Trophoblast cell (in vitro differentiated cells and primary cell): ENCODE data around the gene TSHZ3.

ENCODE experiments used
- DNase-seq, 2 donors: peaks; one replicate each; pipeline ENCODE4 v3.0.0-alpha.2; 2016
- H2AFZ ChIP-seq: 2 replicates; pipeline ENCODE4 v1.6.1; 2013; ENCODE audit warnings: low read length, moderate library complexity, mild to moderate bottlenecking; ENCODE audit not compliant: insufficient read depth, poor library complexity
- H2AK5ac ChIP-seq: 2 replicates; pipeline ENCODE4 v1.6.1; 2013; ENCODE audit warnings: mild to moderate bottlenecking, low read length
- H2BK120ac ChIP-seq: 2 replicates; pipeline ENCODE4 v1.6.1; 2013; ENCODE audit warnings: low read length, mild to moderate bottlenecking, moderate library complexity; ENCODE audit not compliant: insufficient read depth, poor library complexity
- H2BK12ac ChIP-seq: 2 replicates; pipeline ENCODE4 v1.6.1; 2013; ENCODE audit warnings: mild to moderate bottlenecking, low read length, moderate library complexity
- H2BK5ac ChIP-seq: 2 replicates; pipeline ENCODE4 v1.6.1; 2013; ENCODE audit warnings: low read length, low read depth, moderate library complexity, mild to moderate bottlenecking; ENCODE audit not compliant: poor library complexity
- H3K14ac ChIP-seq: 2 replicates; pipeline ENCODE4 v1.6.1; 2013; ENCODE audit warnings: mild to moderate bottlenecking, low read length
- H3K18ac ChIP-seq: 2 replicates; pipeline ENCODE4 v1.6.1; 2013; ENCODE audit warnings: mild to moderate bottlenecking, low read length
- H3K23ac ChIP-seq: 2 replicates; pipeline ENCODE4 v1.6.1; 2013; ENCODE audit warnings: low read length
- H3K27ac ChIP-seq: 2 replicates; pipeline ENCODE4 v1.5.1; 2013; ENCODE audit warnings: low read depth, mild to moderate bottlenecking, inconsistent platforms, low read length, moderate library complexity
- H3K27me3 ChIP-seq: 2 replicates; pipeline ENCODE4 v1.6.1; 2013; ENCODE audit warnings: inconsistent platforms, mild to moderate bottlenecking, low read length, moderate library complexity; ENCODE audit not compliant: insufficient read depth
- H3K36me3 ChIP-seq, 2 experiments: 1 replicate in 1 of 2; 2 replicates in 1 of 2; pipeline ENCODE4 v1.6.1; 2013; ENCODE audit warnings: low read length in 2 of 2, mild to moderate bottlenecking in 2 of 2, moderate library complexity in 1 of 2; ENCODE audit not compliant: insufficient read depth in 2 of 2, control insufficient read depth in 1 of 2
- H3K4ac ChIP-seq: 2 replicates; pipeline ENCODE4 v1.6.1; 2013; ENCODE audit warnings: low read depth, mild to moderate bottlenecking, low read length, moderate library complexity
- H3K4me1 ChIP-seq, 2 experiments: 1 replicate in 1 of 2; 2 replicates in 1 of 2; pipeline ENCODE4 v1.6.1; 2013; ENCODE audit warnings: low read length in 2 of 2, mild to moderate bottlenecking in 2 of 2, moderate library complexity in 1 of 2; ENCODE audit not compliant: insufficient read depth in 2 of 2, control insufficient read depth in 1 of 2
- H3K4me2 ChIP-seq: 2 replicates; pipeline ENCODE4 v1.6.1; 2013; ENCODE audit warnings: inconsistent platforms, mild to moderate bottlenecking, low read length, moderate library complexity
- H3K4me3 ChIP-seq: 2 replicates; pipeline ENCODE4 v1.5.1; 2013; ENCODE audit warnings: mild to moderate bottlenecking, low read depth, low read length, inconsistent platforms
- H3K79me1 ChIP-seq: one replicate; pipeline ENCODE4 v1.6.1; 2013; ENCODE audit warnings: low read length
- H3K79me2 ChIP-seq: 2 replicates; pipeline ENCODE4 v1.6.1; 2013; ENCODE audit warnings: low read length, mild to moderate bottlenecking; ENCODE audit not compliant: control insufficient read depth, insufficient read depth, poor library complexity
- H3K9ac ChIP-seq: 2 replicates; pipeline ENCODE4 v1.6.1; 2013; ENCODE audit warnings: mild to moderate bottlenecking, low read length
- H3K9me3 ChIP-seq: 2 replicates; pipeline ENCODE4 v1.6.1; 2013; ENCODE audit warnings: low read depth, mild to moderate bottlenecking, control low read depth, inconsistent platforms, low read length; ENCODE audit not compliant: insufficient read depth
- H4K12ac ChIP-seq: 2 replicates; pipeline ENCODE4 v1.6.1; 2013; ENCODE audit warnings: low read depth, mild to moderate bottlenecking, low read length, moderate library complexity
- H4K8ac ChIP-seq: 2 replicates; pipeline ENCODE4 v1.6.1; 2013; ENCODE audit warnings: low read depth, mild to moderate bottlenecking, low read length, moderate library complexity
- H4K91ac ChIP-seq: one replicate; pipeline ENCODE4 v1.6.1; 2013; ENCODE audit warnings: low read depth, mild to moderate bottlenecking, low read length, moderate library complexity
- WGBS: extraction: QIAGEN DNeasy Blood & Tissue Kit; methylation state at CpG from one replicate; pipeline ENCODE4 v1.1.7; 2013; ENCODE audit warnings: missing lambda C conversion rate; ENCODE audit not compliant: insufficient read length, insufficient coverage; ENCODE audit errors: extremely low coverage; 5-methylcytosine and 5-hydroxymethylcytosine counted together

TSHZ3 gene

DNA sequence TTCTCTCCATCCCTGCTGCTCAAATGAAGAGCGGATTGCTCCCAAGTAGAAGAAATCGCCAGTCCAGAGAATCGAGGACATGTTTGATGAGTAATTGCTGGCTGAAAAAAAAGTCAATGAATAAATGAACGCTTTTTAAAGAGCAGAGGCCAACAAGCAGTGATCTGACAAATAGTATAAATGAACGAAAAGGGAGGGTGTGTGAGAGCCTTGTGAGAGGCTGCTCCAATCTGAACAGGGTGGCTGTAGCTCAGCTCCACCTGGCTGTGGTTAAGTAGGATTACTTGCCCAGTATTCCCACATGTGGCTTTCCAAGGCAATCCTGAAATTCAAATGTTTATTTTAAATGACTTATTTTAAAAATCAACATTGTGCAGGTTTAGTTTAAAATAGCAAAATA lies 117.1 kb downstream of the TSHZ3 start:
- Histone ChIP-seq H3K23ac (no peak overlapping the region), H3K14ac (no peak overlapping the region), H3K4me3 (no peak overlapping the region), H3K79me1 (no peaks in the 10 kb centered on the region), H3K18ac (no peak overlapping the region), H4K12ac (no peak overlapping the region), H2BK5ac (no peak overlapping the region), H4K8ac (no peak overlapping the region), H3K9ac (no peak overlapping the region), H3K36me3 (no peaks in the 10 kb centered on the region), H3K9me3 (no peaks in the 10 kb centered on the region), H3K27ac (no peak overlapping the region), H3K4ac (no peak overlapping the region), H2BK120ac (no peak overlapping the region), H4K91ac (no peak overlapping the region), H2AK5ac (no peak overlapping the region), H2AFZ (no peak overlapping the region), H3K4me2 (no peak overlapping the region), H3K79me2 (no peaks in the 10 kb centered on the region), H3K27me3 (no peaks in the 10 kb centered on the region), H3K4me1 (no peaks in the 10 kb centered on the region), H2BK12ac (no peak overlapping the region)
- WGBS = no CpG with 5 or more reads among the region's 5 CpGs
- DNase-seq = no peak

DNA sequence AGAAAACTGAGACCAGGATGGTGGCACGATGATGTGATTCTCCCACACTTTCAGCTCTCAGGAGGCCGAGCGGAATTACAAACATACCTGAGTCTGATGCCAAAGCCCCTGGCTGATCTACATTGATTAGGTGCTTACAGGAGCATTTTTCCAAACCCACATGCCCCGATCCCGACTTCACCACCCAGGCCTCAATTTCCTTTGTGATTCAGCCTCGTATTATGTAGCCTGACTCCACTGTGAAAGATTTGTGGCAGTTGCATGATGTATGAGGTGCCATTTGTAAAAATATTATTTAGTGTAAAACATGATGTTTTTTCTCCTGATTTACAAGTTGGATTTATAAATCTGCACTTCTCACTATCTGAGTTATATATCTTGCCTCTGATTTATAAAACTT lies 118.0 kb downstream of the TSHZ3 start:
- Histone ChIP-seq H2AFZ (no peak overlapping the region), H3K4me3 (no peak overlapping the region), H4K91ac (no peak overlapping the region), H3K27me3 (no peaks in the 10 kb centered on the region), H3K79me2 (no peaks in the 10 kb centered on the region), H3K18ac (no peak overlapping the region), H2AK5ac (no peak overlapping the region), H3K14ac (no peak overlapping the region), H2BK12ac (no peak overlapping the region), H3K4me1 (no peaks in the 10 kb centered on the region), H3K27ac (no peak overlapping the region), H3K36me3 (no peaks in the 10 kb centered on the region), H2BK5ac (no peak overlapping the region), H3K79me1 (no peaks in the 10 kb centered on the region), H2BK120ac (no peak overlapping the region), H3K23ac (no peak overlapping the region), H4K8ac (no peak overlapping the region), H4K12ac (no peak overlapping the region), H3K9ac (no peak overlapping the region), H3K4me2 (no peak overlapping the region), H3K4ac (no peak overlapping the region), H3K9me3 (no peaks in the 10 kb centered on the region)
- DNase-seq = peak; percentile 48
- WGBS = no CpG with 5 or more reads among the region's 6 CpGs

DNA sequence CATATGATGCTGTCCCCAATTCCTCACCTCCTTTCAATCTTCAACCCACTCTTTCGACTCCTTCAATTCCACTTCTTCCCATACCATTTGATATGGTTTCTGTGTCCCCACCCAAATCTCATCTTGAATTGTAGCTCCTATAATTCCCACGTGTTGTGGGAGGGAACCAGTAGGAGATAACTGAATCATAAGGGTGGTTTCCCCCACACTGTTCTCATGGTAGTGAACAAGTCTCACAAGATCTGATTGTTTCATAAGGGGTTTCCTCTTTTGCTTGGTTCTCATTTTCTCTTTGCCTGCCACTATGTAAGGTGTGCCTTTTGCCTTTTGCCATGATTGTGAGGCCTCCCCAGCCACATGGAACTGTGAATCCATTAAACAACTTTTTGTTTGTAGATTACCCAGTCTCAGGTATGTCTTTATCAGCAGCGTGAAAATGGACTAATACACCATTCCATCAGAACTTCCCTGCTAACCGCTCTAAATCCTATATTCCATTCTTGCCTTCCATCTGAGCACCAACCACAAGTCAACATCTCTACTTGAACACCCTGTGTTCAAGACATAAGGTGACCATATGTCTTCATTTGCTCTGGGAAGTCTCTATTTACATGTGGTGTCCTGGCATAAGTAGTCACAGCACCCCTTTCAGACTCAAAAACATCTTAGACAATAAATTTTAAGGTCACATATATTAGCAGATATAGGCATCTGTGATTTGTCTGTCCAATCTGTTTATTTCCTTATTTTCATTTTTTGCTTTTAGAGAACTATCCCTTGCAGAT lies 122.9 kb downstream of the TSHZ3 start:
- Histone ChIP-seq H3K4ac (no peak overlapping the region), H2AFZ (no peak overlapping the region), H3K23ac (no peak overlapping the region), H2AK5ac (no peak overlapping the region), H3K36me3 (no peaks in the 10 kb centered on the region), H3K14ac (no peak overlapping the region), H2BK12ac (no peak overlapping the region), H3K79me1 (no peaks in the 10 kb centered on the region), H3K18ac (no peak overlapping the region), H3K9ac (no peak overlapping the region), H4K8ac (no peak overlapping the region), H3K4me1 (no peaks in the 10 kb centered on the region), H3K27ac (no peak overlapping the region), H3K79me2 (no peaks in the 10 kb centered on the region), H3K4me2 (no peak overlapping the region), H4K91ac (no peak overlapping the region), H2BK120ac (no peak overlapping the region), H3K27me3 (no peaks in the 10 kb centered on the region), H3K9me3 (peaks cover 2% of the 10 kb centered on the region), H2BK5ac (no peak overlapping the region), H3K4me3 (no peak overlapping the region), H4K12ac (no peak overlapping the region)
- no peak for DNase-seq
- 94% methylated on average over 1 of the region's 4 CpGs for WGBS
